NCI-H2196 treated with DMSO at 0.1 percent for 48 hours (cell line): ENCODE results near the gene AMZ1.
"Not testable (repeated sequence)": the region's sequence is repeated elsewhere in the genome, so short reads cannot be mapped to it uniquely, and the experiment has no call there.

Experiments
- DNase-seq: peaks from one replicate; lab custom pipeline; 2025; ENCODE audit not compliant: unreplicated experiment; lab: John Stamatoyannopoulos, UW

AMZ1 gene

GRCh38 chr7:2725178-2726105 lies 37.4 kb downstream of the AMZ1 start:
- DNase-seq, result no peak

- no peak for DNase-seq
These were observed 38.5 kb downstream of the AMZ1 start for GRCh38 chr7:2726316-2727018.

- DNase-seq, result not testable (repeated sequence)
These were observed 39.2 kb downstream of the AMZ1 start for GRCh38 chr7:2727206-2727605.

- DNase-seq, result no peak
These were observed 40.5 kb downstream of the AMZ1 start for GRCh38 chr7:2728316-2729030.

- no peak for DNase-seq
These were observed 41.3 kb downstream of the AMZ1 start for GRCh38 chr7:2729031-2729892.

GRCh38 chr7:2729893-2730716 lies 42.1 kb downstream of the AMZ1 start:
- DNase-seq, result no peak

GRCh38 chr7:2730846-2731770 lies 43.1 kb downstream of the AMZ1 start:
- DNase-seq, result no peak

- DNase-seq, result no peak
These were observed 44.4 kb downstream of the AMZ1 start for GRCh38 chr7:2732388-2732787.

GRCh38 chr7:2732959-2733584 lies 45.1 kb downstream of the AMZ1 start:
- no peak for DNase-seq

GRCh38 chr7:2734084-2734686 lies 46.2 kb downstream of the AMZ1 start:
- no peak for DNase-seq

GRCh38 chr7:2734751-2735571 lies 47.0 kb downstream of the AMZ1 start:
- no peak for DNase-seq

- DNase-seq, result no peak
These were observed 47.7 kb downstream of the AMZ1 start for GRCh38 chr7:2735744-2736143.

- DNase-seq, result no peak
These were observed 48.5 kb downstream of the AMZ1 start for GRCh38 chr7:2736411-2736914.

- DNase-seq, result not testable (repeated sequence)
These were observed 49.2 kb downstream of the AMZ1 start for GRCh38 chr7:2737005-2737743.

GRCh38 chr7:2737771-2738540 lies 50.0 kb downstream of the AMZ1 start:
- DNase-seq, result no peak
